T-cell (primary cell): ENCODE measurements around the gene NDUFAF4. TPM values are rescaled to one million over a fixed set of nuclear protein-coding genes. Genes with fewer than 3 reads are reported as not detected.

Experiments
- ATAC-seq, 4 experiments: fragments of 200-7000 bp in 3 of 4; fragments of 150-1000 bp in 1 of 4; cut with Tn5 transposase; replicated peaks in 1 of 4; 1 replicate in 3 of 4; 2 replicates in 1 of 4; pipeline ENCODE4 v1.10.0; 2021; ENCODE audit warnings: moderate library complexity in 3 of 4, mild to moderate bottlenecking in 2 of 4, moderate number of reproducible peaks in 1 of 4
- CTCF ChIA-PET, 2 donors: fragments of 300-600 bp; sonication (Branson Sonifier 250); formaldehyde crosslinking; loops; one replicate each; lab custom pipeline; 2022; ENCODE audit warnings: antibody characterized with exemption in 2 of 2; lab: Charles Lee
- POLR2A ChIA-PET, 2 donors: fragments of 300-600 bp; sonication (Branson Sonifier 250); formaldehyde crosslinking; loops; one replicate each; lab custom pipeline; 2022; ENCODE audit warnings: antibody characterized with exemption in 2 of 2; lab: Charles Lee
- DNase-seq, 35 experiments: peaks; one replicate each; pipeline versions ENCODE4 v3.0.0 to v3.0.0-alpha.2; 2013 to 2023
- H3K27ac ChIP-seq: one replicate; pipeline ENCODE4 v1.5.1; 2013; ENCODE audit warnings: low read length
- H3K27me3 ChIP-seq, 2 experiments: replicated peaks in 1 of 2; 1 replicate in 1 of 2; 2 replicates in 1 of 2; pipeline versions ENCODE4 v1.6.1 to v1.7.0; 2013; ENCODE audit warnings: low read length in 1 of 2, mixed read lengths in 1 of 2; ENCODE audit not compliant: control insufficient read depth in 2 of 2, insufficient read depth in 2 of 2; ENCODE audit errors: extremely low read depth in 1 of 2
- H3K36me3 ChIP-seq, 2 donors: 1 replicate in 1 of 2; 2 replicates in 1 of 2; pipeline versions ENCODE4 v1.6.1 to v1.7.0; 2013; ENCODE audit warnings: low read length in 1 of 2; ENCODE audit not compliant: control insufficient read depth in 2 of 2, insufficient read depth in 1 of 2; ENCODE audit errors: extremely low read depth in 1 of 2
- H3K4me1 ChIP-seq, 2 experiments: 1 replicate in 1 of 2; 2 replicates in 1 of 2; pipeline versions ENCODE4 v1.6.1 to v1.7.0; 2013; ENCODE audit warnings: low read length in 2 of 2, mixed read lengths in 1 of 2; ENCODE audit not compliant: insufficient read depth in 2 of 2, control insufficient read depth in 1 of 2; ENCODE audit errors: extremely low read depth in 1 of 2
- H3K4me3 ChIP-seq, 2 donors: 1 replicate in 1 of 2; 2 replicates in 1 of 2; pipeline versions ENCODE4 v1.5.1 to v1.7.0; 2013; ENCODE audit warnings: mild to moderate bottlenecking in 2 of 2, low read length in 1 of 2, moderate library complexity in 1 of 2; ENCODE audit not compliant: control insufficient read depth in 1 of 2; ENCODE audit errors: extremely low read depth in 1 of 2
- H3K9me3 ChIP-seq: 2 replicates; pipeline ENCODE4 v1.7.0; 2013
- H3K27ac Mint-ChIP-seq, 2 donors: one replicate each; pipeline ENCODE4 v1.8.0; 2020 to 2021; ENCODE audit warnings: mild to moderate bottlenecking in 2 of 2, mixed read lengths in 2 of 2
- H3K27me3 Mint-ChIP-seq, 2 donors: one replicate each; pipeline ENCODE4 v1.8.0; 2021 to 2022; ENCODE audit warnings: mixed read lengths in 2 of 2
- H3K36me3 Mint-ChIP-seq: one replicate; pipeline ENCODE4 v1.8.0; 2021; ENCODE audit warnings: mixed read lengths
- H3K4me1 Mint-ChIP-seq, 3 donors: one replicate each; pipeline ENCODE4 v1.8.0; 2020 to 2022; ENCODE audit warnings: mixed read lengths in 3 of 3, mild to moderate bottlenecking in 1 of 3
- H3K4me3 Mint-ChIP-seq, 3 donors: one replicate each; pipeline ENCODE4 v1.8.0; 2020 to 2022; ENCODE audit warnings: mild to moderate bottlenecking in 3 of 3, mixed read lengths in 3 of 3, moderate library complexity in 3 of 3
- H3K9me3 Mint-ChIP-seq, 3 donors: one replicate each; pipeline ENCODE4 v1.8.0; 2020 to 2022; ENCODE audit warnings: mixed read lengths in 3 of 3
- WGBS: methylation state at CpG from one replicate; pipeline ENCODE4 v1.1.5; 2013; ENCODE audit warnings: missing lambda C conversion rate; ENCODE audit not compliant: insufficient coverage; 5-methylcytosine and 5-hydroxymethylcytosine counted together
- total RNA-seq, 35 experiments: library from RNA in 6 of 35; stranded (reverse) in 6 of 35; fragments of 120-200 nt in 1 of 35; gene quantifications; one replicate each; pipeline versions ENCODE4 v1.2.1 to v1.2.4 and lab custom pipeline; 2013 to 2026

Gene NDUFAF4
- total RNA-seq, 5 donors from 2014 or later (not counting 1 experiment from before 2014, with no cell fraction given) = 22.1 to 29.0 (median 24.5) TPM

- no peak overlapping the region for H3K4me3 Mint-ChIP-seq
- H3K27me3 Mint-ChIP-seq = peaks cover 25 to 35% of the 10 kb centered on the region in 2 donors
- H3K36me3 Mint-ChIP-seq = peaks cover 4% of the 10 kb centered on the region
- no peak overlapping the region for H3K27ac ChIP-seq
- H3K27me3 ChIP-seq = peaks cover 2 to 23% of the 10 kb centered on the region in 2 experiments
- H3K4me1 Mint-ChIP-seq = peaks cover 11 to 14% (median 13%) of the 10 kb centered on the region in 3 donors
- H3K27ac Mint-ChIP-seq = no peak overlapping the region
- no peaks in the 10 kb centered on the region for H3K36me3 ChIP-seq
- CTCF ChIA-PET = no interaction called here
- POLR2A ChIA-PET = interaction anchor here in 1 of 2 donors (0.6 kb wide), 1 partner anchor 232 kb away, joined by 11 read pairs; no protein-coding TSS in a partner anchor
- H3K4me1 ChIP-seq = peaks cover 2 to 17% of the 10 kb centered on the region in 2 experiments
- no peak overlapping the region for H3K4me3 ChIP-seq
- peaks cover 6 to 13% (median 13%) of the 10 kb centered on the region in 3 donors for H3K9me3 Mint-ChIP-seq
- WGBS = 80% methylated on average over 1 of the region's 2 CpGs
- DNase-seq (no peak), ATAC-seq (no peak)
- H3K9me3 ChIP-seq = no peaks in the 10 kb centered on the region
Measured at GRCh38 chr6:96841345-96841744, 56.3 kb downstream of the NDUFAF4 start.

Other genes with a start within 250 kb of the NDUFAF4 start
- under 1 TPM; 0.25 to 0.92 (median 0.67) TPM for gene GPR63, start 60.4 kb downstream of the NDUFAF4 start, total RNA-seq
- 1 to 10 TPM; 2.3 to 4.5 (median 3.1) TPM for gene KLHL32, start 26.8 kb upstream of the NDUFAF4 start, total RNA-seq